ENCODE measurements around the gene TRANK1.
A peak's percentile ranks its signal among the peaks of the same experiment; 100 is the strongest.

The TRANK1 gene

DNA sequence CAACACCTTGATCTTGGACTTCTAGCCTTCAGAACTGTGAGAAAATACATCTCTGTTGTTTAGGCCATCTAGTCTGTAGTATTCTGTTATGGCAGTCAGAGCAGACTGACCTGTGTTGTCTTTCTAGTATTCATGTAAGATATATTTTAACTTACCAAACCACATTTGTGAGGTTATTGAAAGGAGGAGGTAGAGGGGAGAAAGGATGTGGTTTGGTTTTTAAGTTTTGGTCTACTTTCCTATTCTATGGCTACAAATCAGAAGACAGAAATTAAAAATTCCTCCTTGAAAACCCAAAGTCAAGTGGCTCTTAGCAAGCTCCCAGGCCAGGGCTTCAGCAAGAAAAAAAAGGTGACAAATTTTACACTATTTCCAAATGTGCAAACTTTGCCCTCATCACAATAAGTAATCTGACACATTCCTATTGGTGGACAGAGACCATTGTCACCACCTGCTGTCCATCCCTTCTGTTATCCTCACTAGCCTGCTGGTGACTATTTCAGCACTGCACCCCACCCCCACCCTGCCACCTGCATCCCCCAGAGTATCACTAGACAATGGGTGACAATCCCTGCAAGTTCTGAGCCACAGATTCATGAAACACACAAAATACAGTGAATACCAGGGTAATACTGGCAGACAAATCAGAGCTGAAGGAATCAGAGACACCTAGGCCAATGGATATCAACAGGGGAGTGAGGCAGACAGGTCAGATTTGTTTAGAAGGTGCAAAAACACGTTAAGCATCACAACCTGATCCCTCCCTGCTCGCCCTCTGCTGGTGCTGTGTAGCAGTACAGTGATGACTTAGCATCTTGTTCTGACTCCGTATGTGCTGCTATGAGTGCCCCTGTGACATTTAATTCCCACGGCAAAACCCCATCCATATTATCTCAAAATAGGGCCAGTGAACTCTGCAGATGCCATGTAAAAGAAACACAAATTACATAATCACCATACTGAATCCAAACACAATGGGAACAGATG lies 101.5 kb downstream of the TRANK1 start:
- DNase-seq (ENCODE audit: low spot score), result peak; percentile 27

GRCh38 chr3:36842275-36842674 lies 102.6 kb downstream of the TRANK1 start:
- no peak for DNase-seq (ENCODE audit: low spot score)

GRCh38 chr3:36840453-36840921 lies 104.4 kb downstream of the TRANK1 start:
- DNase-seq (ENCODE audit: low spot score), result no peak

DNA sequence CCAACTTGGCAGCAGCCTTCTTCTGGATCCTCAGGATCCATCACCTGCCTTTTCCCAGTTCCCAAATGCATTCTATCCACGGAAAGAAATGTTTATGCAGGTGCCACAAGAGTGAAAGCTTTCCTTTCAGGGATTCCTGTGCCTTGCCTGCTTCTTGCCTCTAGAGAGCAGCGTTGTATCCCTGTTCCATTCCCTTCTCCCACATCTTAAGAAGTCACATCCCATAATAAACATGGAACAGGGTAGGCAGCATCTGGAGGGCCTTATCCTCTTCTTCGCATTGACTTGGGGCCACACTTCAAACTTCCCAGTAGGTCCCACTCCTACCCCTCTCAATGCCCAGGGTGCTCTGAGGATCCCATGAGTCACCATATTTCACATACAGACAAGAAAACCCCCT lies 107.8 kb downstream of the TRANK1 start:
- no peak for DNase-seq (ENCODE audit: low spot score)

- no peak for DNase-seq (ENCODE audit: low spot score)
These were observed 111.6 kb downstream of the TRANK1 start for GRCh38 chr3:36833160-36833814.

DNA sequence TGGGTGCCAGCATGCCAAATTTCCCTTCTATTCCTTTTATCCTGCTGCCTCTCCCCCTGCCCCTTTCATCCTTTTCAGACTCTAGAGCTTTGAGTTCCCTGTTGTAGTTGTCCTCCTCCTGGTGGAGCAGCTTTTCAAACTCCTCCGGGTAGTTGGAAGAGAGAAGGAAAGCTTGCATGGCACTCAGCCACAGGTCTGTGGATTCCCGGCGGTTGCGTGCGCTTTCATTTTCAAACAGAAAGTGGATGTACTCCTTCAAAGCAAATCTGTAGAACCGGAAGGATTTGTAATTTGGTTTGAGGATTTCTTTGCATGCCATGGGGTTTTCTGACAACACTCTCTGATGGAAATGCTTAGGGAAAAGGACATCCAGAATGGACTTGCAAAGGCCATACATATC lies 112.4 kb downstream of the TRANK1 start:
- no peak for DNase-seq (ENCODE audit: low spot score)

DNA sequence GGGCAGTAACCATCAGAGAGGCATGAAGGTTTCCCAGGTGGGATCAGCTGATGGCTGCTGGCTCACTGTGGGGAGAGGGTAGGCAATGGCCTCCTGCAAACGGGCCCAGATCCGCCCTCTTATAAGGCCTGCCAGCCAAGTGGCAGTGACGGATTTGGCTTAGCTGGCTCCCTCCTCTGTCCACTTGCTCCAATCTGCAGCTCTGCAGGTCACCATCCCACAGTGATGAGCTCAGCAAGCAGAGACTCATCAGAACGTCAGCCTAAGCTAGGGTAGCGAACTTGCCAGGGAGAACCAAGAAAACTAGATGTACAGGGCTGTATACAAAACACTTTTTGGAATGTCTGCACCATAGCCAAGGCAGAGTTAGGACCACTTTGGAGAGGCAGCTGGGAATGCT lies 117.7 kb downstream of the TRANK1 start:
- DNase-seq (ENCODE audit: low spot score), result no peak

- DNase-seq (ENCODE audit: low spot score), result peak; percentile 15
These were observed 118.6 kb downstream of the TRANK1 start for GRCh38 chr3:36826240-36826639.

GRCh38 chr3:36824443-36824842 lies 120.4 kb downstream of the TRANK1 start:
- no peak for DNase-seq (ENCODE audit: low spot score)

DNA sequence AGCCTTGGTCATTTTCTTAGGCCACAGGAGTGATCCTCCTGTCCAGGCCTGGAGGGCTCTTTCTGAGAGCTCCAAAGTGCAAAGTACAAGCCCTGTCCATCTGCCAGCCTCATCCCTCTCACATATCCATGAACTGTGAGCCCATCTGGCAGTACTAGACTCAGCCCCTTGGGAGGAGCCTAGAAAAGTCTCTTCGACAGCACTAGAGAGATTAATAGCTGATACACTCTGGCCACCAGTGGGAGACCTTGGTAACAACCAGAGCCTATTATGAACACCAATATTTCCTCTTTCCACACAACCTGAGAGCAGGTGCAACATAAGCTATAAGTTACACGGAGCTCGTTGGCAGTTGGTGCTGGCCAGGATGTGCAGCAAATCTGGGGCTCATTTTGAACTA lies 121.0 kb downstream of the TRANK1 start:
- DNase-seq (ENCODE audit: low spot score), result no peak

DNA sequence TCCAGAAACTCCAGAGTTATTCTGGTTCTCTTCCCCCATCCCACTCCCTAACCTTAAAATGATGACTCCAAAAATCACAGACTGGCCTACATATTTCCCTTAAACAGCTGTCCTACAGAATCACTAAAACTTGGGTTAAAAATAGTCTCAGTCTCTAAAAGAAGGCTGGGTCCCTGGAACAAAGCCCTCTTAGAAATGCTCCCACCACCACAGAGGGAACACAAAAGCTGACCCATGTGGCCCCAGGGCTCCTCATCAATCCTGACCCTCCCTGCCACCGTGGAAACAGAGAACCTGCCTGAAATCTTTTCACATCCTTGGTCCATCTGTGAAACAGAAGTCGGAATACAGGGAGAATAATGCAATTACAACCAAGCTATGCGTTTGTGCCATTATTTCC lies 124.8 kb downstream of the TRANK1 start:
- DNase-seq (ENCODE audit: low spot score), result no peak

DNA sequence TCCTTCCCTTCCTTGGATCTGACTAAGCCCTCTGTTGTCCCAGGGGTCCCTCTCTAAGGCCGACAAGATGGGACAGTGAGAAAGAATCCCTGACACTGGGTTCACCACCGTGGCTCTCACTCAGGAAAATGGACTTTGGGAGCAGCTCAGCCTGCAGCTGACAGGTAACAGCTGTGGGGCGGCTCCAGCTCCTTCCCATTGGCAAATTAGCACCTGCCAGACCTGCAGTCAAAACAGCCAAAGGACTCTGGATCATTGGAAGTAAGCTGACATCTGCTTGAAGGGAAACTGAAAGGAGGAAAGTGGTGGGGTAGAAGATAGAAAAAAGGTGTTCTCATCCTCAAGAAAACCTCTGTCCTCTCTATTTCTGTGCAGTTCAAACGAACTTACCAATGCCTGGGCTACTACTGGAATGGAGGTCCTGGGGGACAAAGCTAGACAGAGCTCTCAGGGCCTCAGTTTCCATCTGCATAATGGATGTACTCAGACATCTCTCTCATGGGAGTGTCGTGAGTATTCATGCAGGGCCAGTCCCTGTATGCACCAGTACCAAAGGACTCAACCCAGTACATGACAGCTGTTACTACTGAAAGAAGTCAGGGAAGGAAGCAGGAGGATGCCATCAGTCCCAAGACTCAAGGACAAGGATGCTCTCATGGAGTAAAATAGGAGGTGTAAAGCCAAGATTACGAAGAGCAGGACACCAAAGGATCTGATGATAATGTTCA lies 126.9 kb downstream of the TRANK1 start:
- no peak for DNase-seq (ENCODE audit: low spot score)

- no peak for DNase-seq (ENCODE audit: low spot score)
These were observed 129.5 kb downstream of the TRANK1 start for GRCh38 chr3:36815375-36815774.

- no peak for DNase-seq (ENCODE audit: low spot score)
These were observed 130.1 kb downstream of the TRANK1 start for GRCh38 chr3:36814776-36815175.

GRCh38 chr3:36814066-36814717 lies 130.7 kb downstream of the TRANK1 start:
- no peak for DNase-seq (ENCODE audit: low spot score)

DNA sequence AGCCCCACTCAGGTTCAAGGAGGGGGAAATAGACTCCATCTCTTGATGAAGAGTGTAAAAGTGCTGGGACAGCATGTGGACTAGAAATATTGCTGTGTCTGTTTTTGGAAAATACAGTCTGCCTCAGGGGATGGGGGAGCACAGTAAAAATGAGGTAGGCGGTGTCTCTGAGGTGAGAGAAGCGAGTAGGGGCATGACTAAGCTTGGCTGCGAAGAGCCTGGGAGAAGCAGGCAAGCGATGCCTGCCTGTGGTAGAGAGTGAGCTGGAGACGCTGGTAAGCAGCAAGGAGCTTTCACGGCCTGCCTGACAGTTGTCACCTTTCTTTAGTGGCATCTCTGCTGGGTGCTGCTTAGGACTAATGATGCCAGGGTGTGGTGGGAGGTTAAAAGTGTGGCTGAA lies 131.5 kb downstream of the TRANK1 start:
- DNase-seq (ENCODE audit: low spot score), result no peak

DNA sequence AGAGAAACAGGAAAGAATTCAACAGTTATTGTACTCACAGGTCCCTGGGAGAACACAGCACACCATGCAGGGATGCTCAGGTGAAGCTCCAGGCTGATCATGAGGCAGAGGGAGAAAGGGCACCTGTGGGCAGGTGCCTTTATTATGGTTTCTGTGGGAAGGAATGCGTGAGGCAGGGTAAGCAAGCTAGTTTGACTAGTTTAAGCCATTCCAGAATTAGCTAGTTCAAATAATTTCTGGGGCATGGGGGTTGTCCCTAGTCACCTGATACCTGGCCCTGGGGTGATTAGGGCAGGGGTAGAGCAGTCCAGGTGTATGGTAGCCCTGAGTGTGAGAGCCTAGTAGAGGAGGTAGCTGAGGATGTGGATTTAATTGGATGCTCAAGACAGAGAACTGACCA lies 132.6 kb downstream of the TRANK1 start:
- no peak for DNase-seq (ENCODE audit: low spot score)

DNA sequence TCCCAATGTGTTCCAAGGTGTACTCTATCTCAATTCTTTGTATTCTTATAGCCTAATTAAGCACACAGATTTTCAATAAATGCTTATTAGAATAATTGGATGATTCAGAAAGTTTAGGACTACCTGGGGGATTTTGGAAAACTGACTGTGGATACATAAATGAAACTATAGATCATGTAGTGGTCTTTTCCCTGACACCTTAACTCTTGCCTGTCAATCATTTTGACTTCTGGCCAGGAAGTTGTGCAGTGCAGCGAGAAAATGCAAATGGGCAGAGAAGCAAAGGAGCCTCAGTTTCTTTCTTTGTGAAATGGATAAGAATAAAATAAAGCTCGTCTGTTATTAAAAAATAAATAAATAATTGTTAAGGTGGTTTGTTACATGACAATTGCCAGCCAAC lies 133.1 kb downstream of the TRANK1 start:
- DNase-seq (ENCODE audit: low spot score), result no peak

GRCh38 chr3:36804295-36805055 lies 140.4 kb downstream of the TRANK1 start:
- no peak for DNase-seq (ENCODE audit: low spot score)

DNA sequence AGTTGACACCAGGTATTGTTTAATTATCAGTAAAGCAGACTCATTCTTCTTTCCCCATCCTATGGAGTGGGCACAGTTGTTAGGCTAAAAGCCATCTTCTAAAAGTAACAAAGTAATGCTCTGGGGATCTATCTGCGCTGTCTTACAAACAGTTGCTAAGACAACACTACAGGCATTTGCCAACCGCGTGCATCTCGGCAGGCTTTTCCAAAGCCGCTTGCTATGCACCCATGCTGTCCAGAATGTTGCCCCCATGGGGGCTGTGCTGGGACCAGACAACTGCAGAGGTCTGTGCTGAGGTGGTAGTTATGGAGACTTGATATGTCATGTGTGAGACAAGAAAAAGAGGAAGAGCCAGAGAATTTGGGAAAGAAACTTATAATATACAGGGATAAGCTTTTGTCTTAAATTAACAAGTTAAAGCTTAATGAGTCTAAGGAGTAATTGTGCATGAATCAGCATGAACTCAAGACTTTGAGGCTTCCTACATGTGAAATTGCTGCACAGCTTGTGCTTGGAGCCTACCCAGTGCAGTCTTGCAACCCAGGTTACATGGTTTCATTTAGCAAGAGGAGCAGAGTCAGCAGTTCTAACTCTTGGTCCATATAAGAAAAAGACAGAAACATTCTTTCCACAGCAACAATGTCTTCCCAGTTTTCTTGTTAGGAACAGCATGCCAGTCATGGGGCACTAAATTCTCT lies 141.6 kb downstream of the TRANK1 start:
- no peak for DNase-seq (ENCODE audit: low spot score)
